ENCODE measurements around the gene HNRNPR.

HNRNPR gene

GRCh38 chr1:23296931-23297330 lies 47.2 kb downstream of the HNRNPR start:
- Histone ChIP-seq H3K36me3 (ENCODE audit: insufficient read depth, low read length) (peaks cover 51% of the 10 kb centered on the region), H3K27me3 (ENCODE audit: control insufficient read depth, insufficient read depth, low read length) (no peaks in the 10 kb centered on the region), H3K9me3 (replicated peaks; ENCODE audit: low read length) (no peaks in the 10 kb centered on the region), H3K4me1 (ENCODE audit: control insufficient read depth, insufficient read depth, low read length) (peaks cover 10% of the 10 kb centered on the region), H3K4me2 (ENCODE audit: low read length) (no peak overlapping the region), H3K9ac (ENCODE audit: low read depth, low read length) (no peak overlapping the region), H3K4me3 (ENCODE audit: low read length) (no peak overlapping the region)

DNA sequence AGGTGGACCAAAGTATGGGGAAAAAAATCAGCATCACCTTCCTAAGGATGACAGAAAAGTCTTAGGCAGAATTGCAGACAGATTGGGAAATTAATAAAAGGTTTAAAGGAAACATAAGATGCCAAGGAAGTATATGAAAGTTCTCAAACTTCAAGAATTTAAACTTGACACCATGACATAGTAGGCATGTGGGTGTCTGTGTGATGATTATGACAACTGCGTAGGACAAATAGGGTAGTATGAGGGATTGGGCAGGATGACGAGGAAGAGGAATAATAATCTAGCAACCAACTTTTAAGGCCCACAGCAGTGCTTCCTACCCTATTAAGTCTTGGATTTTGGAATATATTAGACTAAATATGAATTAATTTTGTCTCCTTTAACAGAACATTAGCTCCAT lies 52.4 kb downstream of the HNRNPR start:
- no peak overlapping the region for H3K4me2 ChIP-seq (ENCODE audit: low read length)
- no peak overlapping the region for H3K9ac ChIP-seq (ENCODE audit: low read depth, low read length)
- H3K36me3 ChIP-seq (ENCODE audit: insufficient read depth, low read length), result peaks cover 32% of the 10 kb centered on the region
- no peaks in the 10 kb centered on the region for H3K9me3 ChIP-seq (replicated peaks; ENCODE audit: low read length)
- no peak overlapping the region for H3K4me3 ChIP-seq (ENCODE audit: low read length)
- peaks cover 6% of the 10 kb centered on the region for H3K4me1 ChIP-seq (ENCODE audit: control insufficient read depth, insufficient read depth, low read length)
- no peaks in the 10 kb centered on the region for H3K27me3 ChIP-seq (ENCODE audit: control insufficient read depth, insufficient read depth, low read length)

- Histone ChIP-seq H3K4me2 (ENCODE audit: low read length) (no peak overlapping the region), H3K27me3 (ENCODE audit: control insufficient read depth, insufficient read depth, low read length) (no peaks in the 10 kb centered on the region), H3K4me1 (ENCODE audit: control insufficient read depth, insufficient read depth, low read length) (peaks cover 6% of the 10 kb centered on the region), H3K36me3 (ENCODE audit: insufficient read depth, low read length) (peaks cover 37% of the 10 kb centered on the region), H3K9ac (ENCODE audit: low read depth, low read length) (no peak overlapping the region), H3K9me3 (replicated peaks; ENCODE audit: low read length) (no peaks in the 10 kb centered on the region), H3K4me3 (ENCODE audit: low read length) (no peak overlapping the region)
Observed at GRCh38 chr1:23290836-23291565, 53.1 kb downstream of the HNRNPR start.

DNA sequence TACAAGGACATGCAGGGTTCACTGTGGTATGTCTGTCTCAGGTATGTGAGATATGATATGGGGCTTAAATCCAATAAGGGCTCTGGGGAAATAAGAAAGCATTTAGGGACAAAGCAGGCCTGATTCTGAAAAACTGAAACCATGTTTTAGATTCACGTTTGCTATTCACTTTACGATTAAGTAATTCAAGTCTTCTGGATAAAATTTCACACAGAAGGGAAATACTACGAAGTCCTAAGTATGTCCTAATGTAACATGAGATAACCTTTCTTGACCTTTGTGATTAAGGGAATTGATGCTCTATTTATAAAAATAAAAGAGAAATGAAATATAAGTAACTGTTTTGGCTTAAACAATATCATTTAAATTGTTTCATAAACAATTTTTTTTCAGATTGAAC lies 55.4 kb downstream of the HNRNPR start:
- Histone ChIP-seq H3K4me3 (ENCODE audit: low read length) (no peak overlapping the region), H3K9ac (ENCODE audit: low read depth, low read length) (no peak overlapping the region), H3K4me1 (ENCODE audit: control insufficient read depth, insufficient read depth, low read length) (peaks cover 15% of the 10 kb centered on the region), H3K9me3 (replicated peaks; ENCODE audit: low read length) (no peaks in the 10 kb centered on the region), H3K4me2 (ENCODE audit: low read length) (no peak overlapping the region), H3K36me3 (ENCODE audit: insufficient read depth, low read length) (peaks cover 34% of the 10 kb centered on the region), H3K27me3 (ENCODE audit: control insufficient read depth, insufficient read depth, low read length) (no peaks in the 10 kb centered on the region)

- Histone ChIP-seq H3K9me3 (replicated peaks; ENCODE audit: low read length) (no peaks in the 10 kb centered on the region), H3K9ac (ENCODE audit: low read depth, low read length) (no peak overlapping the region), H3K4me3 (ENCODE audit: low read length) (no peak overlapping the region), H3K4me2 (ENCODE audit: low read length) (no peak overlapping the region), H3K27me3 (ENCODE audit: control insufficient read depth, insufficient read depth, low read length) (no peaks in the 10 kb centered on the region), H3K36me3 (ENCODE audit: insufficient read depth, low read length) (peaks cover 34% of the 10 kb centered on the region), H3K4me1 (ENCODE audit: control insufficient read depth, insufficient read depth, low read length) (peaks cover 20% of the 10 kb centered on the region)
Observed at GRCh38 chr1:23288201-23288600, 55.9 kb downstream of the HNRNPR start.

DNA sequence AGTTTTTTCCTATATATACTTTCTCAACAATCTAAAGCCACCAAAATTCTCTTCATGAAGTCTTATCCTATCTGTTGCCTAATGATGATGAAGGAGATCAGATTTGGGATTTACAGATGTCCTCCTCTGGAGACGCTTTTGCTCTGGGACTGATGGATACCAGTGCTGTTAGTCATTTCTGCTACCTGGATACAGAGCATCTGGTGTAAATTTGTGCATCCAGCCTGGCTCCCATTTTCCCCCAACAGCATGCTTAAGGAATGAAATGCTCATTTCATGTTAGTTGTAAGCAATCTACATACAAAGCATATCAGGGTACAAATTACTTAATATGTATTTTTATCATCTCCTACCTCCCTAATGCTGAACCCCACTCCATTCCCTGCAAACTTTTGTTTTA lies 57.7 kb downstream of the HNRNPR start:
- Histone ChIP-seq H3K9ac (ENCODE audit: low read depth, low read length) (no peak overlapping the region), H3K4me1 (ENCODE audit: control insufficient read depth, insufficient read depth, low read length) (peaks cover 24% of the 10 kb centered on the region), H3K4me2 (ENCODE audit: low read length) (no peak overlapping the region), H3K27me3 (ENCODE audit: control insufficient read depth, insufficient read depth, low read length) (no peaks in the 10 kb centered on the region), H3K36me3 (ENCODE audit: insufficient read depth, low read length) (peaks cover 42% of the 10 kb centered on the region), H3K9me3 (replicated peaks; ENCODE audit: low read length) (no peaks in the 10 kb centered on the region), H3K4me3 (ENCODE audit: low read length) (no peak overlapping the region)

- H3K27me3 ChIP-seq (ENCODE audit: control insufficient read depth, insufficient read depth, low read length), result no peaks in the 10 kb centered on the region
- peak overlapping the region; percentile 1 for H3K4me3 ChIP-seq (ENCODE audit: low read length)
- peak overlapping the region; percentile 46 for H3K9ac ChIP-seq (ENCODE audit: low read depth, low read length)
Observed at GRCh38 chr1:23283667-23284602, 60.1 kb downstream of the HNRNPR start.

GRCh38 chr1:23282957-23283356 lies 61.1 kb downstream of the HNRNPR start:
- H3K4me2 ChIP-seq (ENCODE audit: low read length), result peak overlapping the region; percentile 67
- peaks cover 53% of the 10 kb centered on the region for H3K36me3 ChIP-seq (ENCODE audit: insufficient read depth, low read length)
- H3K27me3 ChIP-seq (ENCODE audit: control insufficient read depth, insufficient read depth, low read length), result no peaks in the 10 kb centered on the region
- no peaks in the 10 kb centered on the region for H3K9me3 ChIP-seq (replicated peaks; ENCODE audit: low read length)
- H3K4me1 ChIP-seq (ENCODE audit: control insufficient read depth, insufficient read depth, low read length), result peaks cover 24% of the 10 kb centered on the region
- peak overlapping the region; percentile 27 for H3K4me3 ChIP-seq (ENCODE audit: low read length)
- peak overlapping the region; percentile 46 for H3K9ac ChIP-seq (ENCODE audit: low read depth, low read length)

More at GRCh38 chr1:23283667-23284602, 60.1 kb downstream of the HNRNPR start:
- peak overlapping the region; percentile 67 for H3K4me2 ChIP-seq (ENCODE audit: low read length)
- H3K9me3 ChIP-seq (replicated peaks; ENCODE audit: low read length), result no peaks in the 10 kb centered on the region
- H3K4me1 ChIP-seq (ENCODE audit: control insufficient read depth, insufficient read depth, low read length), result peaks cover 24% of the 10 kb centered on the region
- peaks cover 56% of the 10 kb centered on the region for H3K36me3 ChIP-seq (ENCODE audit: insufficient read depth, low read length)

DNA sequence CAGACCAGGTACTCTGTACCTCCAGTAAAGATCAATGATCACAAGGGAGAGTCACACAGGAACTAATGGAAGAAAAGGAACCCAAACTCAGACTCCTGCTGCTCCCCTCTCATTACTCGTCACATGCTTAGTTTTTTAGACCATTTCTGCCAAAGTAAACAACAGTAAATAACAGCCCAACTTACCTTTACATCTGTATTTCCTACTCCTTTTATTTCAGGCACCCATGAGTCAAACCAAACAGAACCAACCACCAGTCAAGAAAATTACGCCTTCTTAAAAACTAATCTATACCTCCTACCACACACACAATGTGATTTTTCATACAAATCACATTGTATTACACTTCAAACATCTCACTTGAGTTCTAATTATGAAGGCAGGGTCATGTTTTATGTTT lies 65.4 kb downstream of the HNRNPR start:
- Histone ChIP-seq H3K4me1 (ENCODE audit: control insufficient read depth, insufficient read depth, low read length) (peaks cover 19% of the 10 kb centered on the region), H3K36me3 (ENCODE audit: insufficient read depth, low read length) (peaks cover 35% of the 10 kb centered on the region), H3K9ac (ENCODE audit: low read depth, low read length) (no peak overlapping the region), H3K9me3 (replicated peaks; ENCODE audit: low read length) (no peaks in the 10 kb centered on the region), H3K4me3 (ENCODE audit: low read length) (no peak overlapping the region), H3K27me3 (ENCODE audit: control insufficient read depth, insufficient read depth, low read length) (no peaks in the 10 kb centered on the region), H3K4me2 (ENCODE audit: low read length) (no peak overlapping the region)

GRCh38 chr1:23276531-23276930 lies 67.6 kb downstream of the HNRNPR start:
- H3K4me1 ChIP-seq (ENCODE audit: control insufficient read depth, insufficient read depth, low read length), result peaks cover 8% of the 10 kb centered on the region
- H3K9ac ChIP-seq (ENCODE audit: low read depth, low read length), result no peak overlapping the region
- H3K4me3 ChIP-seq (ENCODE audit: low read length), result no peak overlapping the region
- H3K36me3 ChIP-seq (ENCODE audit: insufficient read depth, low read length), result peaks cover 23% of the 10 kb centered on the region
- H3K9me3 ChIP-seq (replicated peaks; ENCODE audit: low read length), result no peaks in the 10 kb centered on the region
- H3K27me3 ChIP-seq (ENCODE audit: control insufficient read depth, insufficient read depth, low read length), result no peaks in the 10 kb centered on the region
- H3K4me2 ChIP-seq (ENCODE audit: low read length), result no peak overlapping the region

GRCh38 chr1:23274134-23274505 lies 70.0 kb downstream of the HNRNPR start:
- H3K4me1 ChIP-seq (ENCODE audit: control insufficient read depth, insufficient read depth, low read length), result peaks cover 8% of the 10 kb centered on the region
- no peak overlapping the region for H3K9ac ChIP-seq (ENCODE audit: low read depth, low read length)
- H3K36me3 ChIP-seq (ENCODE audit: insufficient read depth, low read length), result peaks cover 7% of the 10 kb centered on the region
- H3K4me3 ChIP-seq (ENCODE audit: low read length), result no peak overlapping the region
- no peaks in the 10 kb centered on the region for H3K27me3 ChIP-seq (ENCODE audit: control insufficient read depth, insufficient read depth, low read length)
- no peaks in the 10 kb centered on the region for H3K9me3 ChIP-seq (replicated peaks; ENCODE audit: low read length)
- no peak overlapping the region for H3K4me2 ChIP-seq (ENCODE audit: low read length)
